GM18909 (cell line): Measurements from ENCODE around the gene TRUB1.

Experiments used
- ATAC-seq: cut with Tn5 transposase; IDR thresholded peaks from one replicate; pipeline ENCODE4 v1.9.1; 2021; ENCODE audit warnings: mild to moderate bottlenecking; ENCODE audit not compliant: unreplicated experiment, poor library complexity

Gene TRUB1

GRCh38 chr10:115026056-115026745, 88.2 kb downstream of the TRUB1 start:
- no peak for ATAC-seq

GRCh38 chr10:115026746-115027140, 88.7 kb downstream of the TRUB1 start:
- no peak for ATAC-seq
